22Rv1 (cell line): ENCODE data around the gene ANKRD42.

Experiments used
- ZFX ChIP-seq: fragments of 450-650 bp; IDR thresholded peaks from 2 replicates; pipeline ENCODE4 v1.6.1; 2017; ENCODE audit warnings: antibody characterized with exemption, borderline replicate concordance
- TF ChIP-seq, protein P1 (sequence below): fragments of 450-650 bp; IDR thresholded peaks from 2 replicates; pipeline ENCODE4 v1.5.1; 2017; ENCODE audit warnings: mild to moderate bottlenecking

DNA sequence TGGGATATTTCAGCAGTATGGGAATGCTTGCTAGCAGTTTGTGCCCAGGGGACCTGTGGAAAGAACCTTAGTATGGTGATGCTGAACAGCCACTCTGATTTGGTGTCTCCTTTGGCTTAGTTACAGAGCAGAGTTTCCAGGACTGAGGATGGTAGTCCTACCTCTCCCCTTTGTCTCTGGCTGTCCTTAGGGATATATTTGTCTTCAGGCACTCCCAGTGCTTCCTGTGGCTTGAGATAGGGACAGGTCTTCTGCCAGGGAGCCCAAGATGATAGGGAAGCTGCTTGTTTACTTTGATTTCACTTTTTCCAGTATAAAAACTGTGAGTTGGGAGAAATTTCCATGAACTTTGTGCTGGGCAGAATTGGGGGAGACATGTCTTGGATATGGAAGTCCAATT, 28.2 kb downstream of the ANKRD42 start:
- TF ChIP-seq, protein P1, sequence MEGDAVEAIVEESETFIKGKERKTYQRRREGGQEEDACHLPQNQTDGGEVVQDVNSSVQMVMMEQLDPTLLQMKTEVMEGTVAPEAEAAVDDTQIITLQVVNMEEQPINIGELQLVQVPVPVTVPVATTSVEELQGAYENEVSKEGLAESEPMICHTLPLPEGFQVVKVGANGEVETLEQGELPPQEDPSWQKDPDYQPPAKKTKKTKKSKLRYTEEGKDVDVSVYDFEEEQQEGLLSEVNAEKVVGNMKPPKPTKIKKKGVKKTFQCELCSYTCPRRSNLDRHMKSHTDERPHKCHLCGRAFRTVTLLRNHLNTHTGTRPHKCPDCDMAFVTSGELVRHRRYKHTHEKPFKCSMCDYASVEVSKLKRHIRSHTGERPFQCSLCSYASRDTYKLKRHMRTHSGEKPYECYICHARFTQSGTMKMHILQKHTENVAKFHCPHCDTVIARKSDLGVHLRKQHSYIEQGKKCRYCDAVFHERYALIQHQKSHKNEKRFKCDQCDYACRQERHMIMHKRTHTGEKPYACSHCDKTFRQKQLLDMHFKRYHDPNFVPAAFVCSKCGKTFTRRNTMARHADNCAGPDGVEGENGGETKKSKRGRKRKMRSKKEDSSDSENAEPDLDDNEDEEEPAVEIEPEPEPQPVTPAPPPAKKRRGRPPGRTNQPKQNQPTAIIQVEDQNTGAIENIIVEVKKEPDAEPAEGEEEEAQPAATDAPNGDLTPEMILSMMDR: no peak
- TF ChIP-seq ZFX: no peak
